H1 (cell line): Measurements from ENCODE around the gene UBE2K.

Experiments
- MAX ChIP-seq: IDR thresholded peaks from 2 replicates; pipeline ENCODE4 v1.6.1; 2012; ENCODE audit warnings: inconsistent platforms
- POLR2A ChIP-seq, 2 experiments: IDR thresholded peaks; 1 replicate in 1 of 2; 2 replicates in 1 of 2; pipeline ENCODE4 v1.6.1; 2011; ENCODE audit warnings: low read depth in 2 of 2, low read length in 2 of 2, mild to moderate bottlenecking in 2 of 2; ENCODE audit errors: control extremely low read depth in 1 of 2
- RAD21 ChIP-seq, 2 experiments: IDR thresholded peaks in 1 of 2; conservative IDR thresholded peaks in 1 of 2; 2 replicates each; pipeline ENCODE4 v1.6.1; 2011; ENCODE audit warnings: low read depth in 2 of 2, low read length in 2 of 2, improper control_type of control experiment in 1 of 2, inconsistent platforms in 1 of 2, mild to moderate bottlenecking in 1 of 2, moderate library complexity in 1 of 2
- YY1 ChIP-seq: IDR thresholded peaks from 2 replicates; pipeline ENCODE4 v1.6.1; 2011; ENCODE audit warnings: low read depth, mild to moderate bottlenecking, low read length
- TF ChIP-seq, protein P1 (sequence below), 3 experiments: IDR thresholded peaks; 1 replicate in 2 of 3; 2 replicates in 1 of 3; pipeline versions ENCODE4 v1.5.1 to v1.6.1; 2011; ENCODE audit warnings: low read length in 3 of 3, mild to moderate bottlenecking in 3 of 3, inconsistent platforms in 2 of 3, low read depth in 1 of 3, moderate library complexity in 1 of 3; ENCODE audit not compliant: insufficient read depth in 1 of 3; ENCODE audit errors: control extremely low read depth in 1 of 3

DNA sequence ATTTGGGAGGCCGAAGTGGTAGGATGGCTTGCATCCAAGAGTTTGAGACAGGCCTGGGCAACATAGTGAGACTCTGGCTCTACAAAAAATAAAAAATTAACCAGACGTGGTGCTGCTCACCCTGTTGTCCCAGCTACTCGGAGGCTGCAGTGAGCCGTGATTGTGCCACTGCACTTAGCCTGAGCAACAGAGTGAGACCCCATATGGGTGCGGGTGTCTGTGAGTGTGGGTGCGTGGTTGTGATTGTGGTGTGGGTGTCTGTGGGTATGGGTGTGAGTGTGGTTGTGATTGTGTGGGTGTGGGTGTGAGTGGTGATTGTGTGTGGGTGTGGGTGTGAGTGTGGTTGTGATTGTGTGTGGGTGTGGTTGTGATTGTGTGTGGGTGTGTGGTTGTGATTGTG, 114.6 kb downstream of the UBE2K start:
- TF ChIP-seq YY1, result no peak
- TF ChIP-seq, protein P1, sequence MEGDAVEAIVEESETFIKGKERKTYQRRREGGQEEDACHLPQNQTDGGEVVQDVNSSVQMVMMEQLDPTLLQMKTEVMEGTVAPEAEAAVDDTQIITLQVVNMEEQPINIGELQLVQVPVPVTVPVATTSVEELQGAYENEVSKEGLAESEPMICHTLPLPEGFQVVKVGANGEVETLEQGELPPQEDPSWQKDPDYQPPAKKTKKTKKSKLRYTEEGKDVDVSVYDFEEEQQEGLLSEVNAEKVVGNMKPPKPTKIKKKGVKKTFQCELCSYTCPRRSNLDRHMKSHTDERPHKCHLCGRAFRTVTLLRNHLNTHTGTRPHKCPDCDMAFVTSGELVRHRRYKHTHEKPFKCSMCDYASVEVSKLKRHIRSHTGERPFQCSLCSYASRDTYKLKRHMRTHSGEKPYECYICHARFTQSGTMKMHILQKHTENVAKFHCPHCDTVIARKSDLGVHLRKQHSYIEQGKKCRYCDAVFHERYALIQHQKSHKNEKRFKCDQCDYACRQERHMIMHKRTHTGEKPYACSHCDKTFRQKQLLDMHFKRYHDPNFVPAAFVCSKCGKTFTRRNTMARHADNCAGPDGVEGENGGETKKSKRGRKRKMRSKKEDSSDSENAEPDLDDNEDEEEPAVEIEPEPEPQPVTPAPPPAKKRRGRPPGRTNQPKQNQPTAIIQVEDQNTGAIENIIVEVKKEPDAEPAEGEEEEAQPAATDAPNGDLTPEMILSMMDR (IDR thresholded peaks at IDR 0.05; ENCODE audit: control extremely low read depth in 1 of 3, insufficient read depth in 1 of 3, low read depth in 1 of 3, low read length in 3 of 3), result no peak
- TF ChIP-seq MAX, result no peak
- TF ChIP-seq RAD21 (IDR thresholded peaks at IDR 0.05 in 1 of 2, conservative IDR thresholded peaks at IDR 0.05 in 1 of 2; ENCODE audit: low read depth in 2 of 2, low read length in 2 of 2), result no peak
- TF ChIP-seq POLR2A (IDR thresholded peaks at IDR 0.05; ENCODE audit: control extremely low read depth in 1 of 2, low read depth in 2 of 2, low read length in 2 of 2), result no peak
